ENCODE data around the gene HMGN3. TPM values are rescaled to one million over a fixed set of nuclear protein-coding genes. Genes with fewer than 3 reads are reported as not detected.

Gene HMGN3
- total and polyA plus RNA-seq, 2 of the 13 experiments (the other 11 are each of a cell fraction or from before 2014, with no cell fraction given), result 67.9 to 145 TPM

- TF ChIP-seq HMG20A (CRISPR knock-in tag; IDR thresholded peaks at IDR 0.05; ENCODE audit: borderline replicate concordance), result peak; percentile 44
- TF ChIP-seq POLR2AphosphoS5 (IDR thresholded peaks at IDR 0.05; ENCODE audit: low read depth, low read length), result peak; percentile 60
- no peak for TF ChIP-seq TOPORS (CRISPR knock-in tag; IDR thresholded peaks at IDR 0.05)
- peak; percentile 70; the same call in 1 of the 2 replicates for TF ChIP-seq SAP130 (CRISPR knock-in tag; IDR thresholded peaks at IDR 0.05; ENCODE audit: low read depth)
- no peak for TF ChIP-seq MTF2 (CRISPR knock-in tag; IDR thresholded peaks at IDR 0.05; ENCODE audit: borderline replicate concordance)
- peak; percentile 76; the same call in 1 of the 2 replicates for TF ChIP-seq ZNF724P (CRISPR knock-in tag; IDR thresholded peaks at IDR 0.05; ENCODE audit: borderline replicate concordance)
- peak; percentile 77 for TF ChIP-seq MAX (IDR thresholded peaks at IDR 0.05)
- 0 out of 2 replicates have a peak, but pooled peaks have one; percentile 62 for TF ChIP-seq ZNF761 (CRISPR knock-in tag; conservative IDR thresholded peaks at IDR 0.05)
- peak; percentile 55 for TF ChIP-seq SKI (IDR thresholded peaks at IDR 0.05; ENCODE audit: partially characterized antibody)
- 0 out of 2 replicates have a peak, but pooled peaks have one; percentile 42 for TF ChIP-seq ZNF205 (CRISPR knock-in tag; IDR thresholded peaks at IDR 0.05)
- TF ChIP-seq ZNF713 (CRISPR knock-in tag; IDR thresholded peaks at IDR 0.05), result no peak
- TF ChIP-seq, protein P1, sequence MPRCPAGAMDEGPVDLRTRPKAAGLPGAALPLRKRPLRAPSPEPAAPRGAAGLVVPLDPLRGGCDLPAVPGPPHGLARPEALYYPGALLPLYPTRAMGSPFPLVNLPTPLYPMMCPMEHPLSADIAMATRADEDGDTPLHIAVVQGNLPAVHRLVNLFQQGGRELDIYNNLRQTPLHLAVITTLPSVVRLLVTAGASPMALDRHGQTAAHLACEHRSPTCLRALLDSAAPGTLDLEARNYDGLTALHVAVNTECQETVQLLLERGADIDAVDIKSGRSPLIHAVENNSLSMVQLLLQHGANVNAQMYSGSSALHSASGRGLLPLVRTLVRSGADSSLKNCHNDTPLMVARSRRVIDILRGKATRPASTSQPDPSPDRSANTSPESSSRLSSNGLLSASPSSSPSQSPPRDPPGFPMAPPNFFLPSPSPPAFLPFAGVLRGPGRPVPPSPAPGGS (CRISPR knock-in tag; IDR thresholded peaks at IDR 0.05), result peak; percentile 37; the same call in 1 of the 2 replicates
- TF ChIP-seq TGIF2 (CRISPR knock-in tag; IDR thresholded peaks at IDR 0.05), result 0 out of 2 replicates have a peak, but pooled peaks have one; percentile 32
- TF ChIP-seq ATF7-NPFF (CRISPR knock-in tag; IDR thresholded peaks at IDR 0.05; ENCODE audit: low read depth), result peak; percentile 63; the same call in 1 of the 2 replicates
- TF ChIP-seq HDAC1 (CRISPR knock-in tag; IDR thresholded peaks at IDR 0.05), result no peak; the same call in 1 of the 2 replicates
- TF ChIP-seq, protein P2, sequence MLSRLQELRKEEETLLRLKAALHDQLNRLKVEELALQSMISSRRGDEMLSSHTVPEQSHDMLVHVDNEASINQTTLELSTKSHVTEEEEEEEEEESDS (CRISPR knock-in tag; IDR thresholded peaks at IDR 0.05; ENCODE audit: borderline replicate concordance), result 0 out of 2 replicates have a peak, but pooled peaks have one; percentile 6
- TF ChIP-seq HMGXB4 (CRISPR knock-in tag; IDR thresholded peaks at IDR 0.05; ENCODE audit: borderline replicate concordance in 1 of 2, low read depth in 1 of 2), result peak in 1 of 2 experiments; percentile 59; a peak in 2 of 4 replicates
- TF ChIP-seq ARNT (IDR thresholded peaks at IDR 0.05), result no peak
- TF ChIP-seq CREB1 (IDR thresholded peaks at IDR 0.05), result no peak
- TF ChIP-seq CREB1 (CRISPR knock-in tag; IDR thresholded peaks at IDR 0.05), result no peak
- peak; percentile 21; the same call in 1 of the 2 replicates for TF ChIP-seq ZNF232 (CRISPR knock-in tag; IDR thresholded peaks at IDR 0.05; ENCODE audit: borderline replicate concordance)
- TF ChIP-seq, protein P3, sequence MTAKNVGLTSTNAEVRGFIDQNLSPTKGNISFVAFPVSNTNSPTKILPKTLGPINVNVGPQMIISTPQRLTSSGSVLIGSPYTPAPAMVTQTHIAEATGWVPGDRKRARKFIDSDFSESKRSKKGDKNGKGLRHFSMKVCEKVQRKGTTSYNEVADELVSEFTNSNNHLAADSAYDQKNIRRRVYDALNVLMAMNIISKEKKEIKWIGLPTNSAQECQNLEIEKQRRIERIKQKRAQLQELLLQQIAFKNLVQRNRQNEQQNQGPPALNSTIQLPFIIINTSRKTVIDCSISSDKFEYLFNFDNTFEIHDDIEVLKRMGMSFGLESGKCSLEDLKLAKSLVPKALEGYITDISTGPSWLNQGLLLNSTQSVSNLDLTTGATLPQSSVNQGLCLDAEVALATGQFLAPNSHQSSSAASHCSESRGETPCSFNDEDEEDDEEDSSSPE (CRISPR knock-in tag; IDR thresholded peaks at IDR 0.05), result peak; percentile 38; the same call in 1 of the 2 replicates
- no peak for TF ChIP-seq ZSCAN9 (CRISPR knock-in tag; IDR thresholded peaks at IDR 0.05; ENCODE audit: borderline replicate concordance)
- no peak for TF ChIP-seq SOX6 (IDR thresholded peaks at IDR 0.05)
- TF ChIP-seq SOX6 (CRISPR knock-in tag; IDR thresholded peaks at IDR 0.05), result peak; percentile 57; the same call in 1 of the 2 replicates
- no peak for TF ChIP-seq PAWR (CRISPR knock-in tag; IDR thresholded peaks at IDR 0.05; ENCODE audit: borderline replicate concordance)
- TF ChIP-seq ATF7 (IDR thresholded peaks at IDR 0.05), result no peak
- no peak for TF ChIP-seq ATF7 (CRISPR knock-in tag; IDR thresholded peaks at IDR 0.05)
- TF ChIP-seq CEBPB (IDR thresholded peaks at IDR 0.05; ENCODE audit: borderline replicate concordance, low read depth, low read length), result no peak
Observed at GRCh38 chr6:79233611-79234149, 802 bp downstream of the HMGN3 start (continued).

Measured in HepG2 (cell line).